Stimulated activated naive CD4-positive, alpha-beta T cell treated with Interleukin-2 at 50 U/mL for 16 hours (primary cell): ENCODE results near the gene PARVB.

ENCODE experiments used
- DNase-seq: peaks from one replicate; lab custom pipeline; 2025; lab: John Stamatoyannopoulos, UW

PARVB gene

DNA sequence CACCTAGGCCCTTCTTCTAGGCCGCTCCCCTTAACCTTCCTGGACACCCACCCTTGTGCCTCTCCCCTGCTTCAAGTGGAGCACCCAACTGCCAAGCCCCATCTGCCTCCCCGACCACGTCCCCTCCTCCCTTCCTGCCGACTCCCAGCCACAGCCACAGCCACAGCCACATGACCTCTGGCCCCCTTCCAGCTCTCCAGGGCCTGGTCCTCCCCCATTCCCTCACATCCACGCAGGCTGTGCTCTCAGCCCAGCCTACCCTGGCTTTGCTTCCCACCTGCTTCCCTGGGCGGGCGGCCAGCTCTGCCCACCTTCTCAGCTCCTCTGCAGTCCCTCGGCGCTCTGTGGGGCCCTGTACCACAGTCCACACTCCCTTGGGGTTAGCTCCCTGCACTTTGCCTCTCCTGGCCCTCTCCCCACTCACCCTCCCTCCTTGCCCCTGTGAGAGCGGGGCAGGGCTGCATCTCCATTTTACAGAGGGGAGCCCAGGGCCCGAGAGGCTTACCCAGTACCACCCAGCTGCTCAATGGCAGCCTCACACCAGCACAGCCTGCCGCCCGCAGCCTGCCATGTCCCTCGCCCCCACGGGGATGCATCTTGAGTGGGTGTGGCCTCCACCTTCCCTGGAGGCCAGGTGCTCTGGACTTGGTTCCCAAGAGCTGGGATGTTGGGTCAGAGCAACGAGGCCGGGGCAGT is 176.9 kb downstream of the PARVB start:
- no peak for DNase-seq

DNA sequence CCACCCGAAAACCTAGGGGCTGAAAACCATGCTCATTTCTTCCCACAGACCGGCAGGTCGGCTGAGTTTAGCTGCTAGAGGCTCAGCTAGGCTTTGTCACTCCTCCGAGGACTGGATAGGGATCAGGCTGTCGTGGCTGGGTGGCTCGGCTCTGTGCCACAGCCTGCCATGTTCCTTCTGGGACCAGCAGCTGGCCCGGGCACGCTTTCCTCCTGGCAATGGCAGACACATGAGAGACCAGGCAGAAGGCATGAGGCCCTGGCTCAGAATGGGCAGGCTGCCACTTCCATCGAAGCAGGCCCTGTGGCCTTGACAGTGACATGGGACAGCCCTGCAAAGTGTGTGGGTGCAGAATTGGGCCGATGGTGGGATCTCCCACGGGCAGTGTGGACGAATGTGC is 177.6 kb downstream of the PARVB start:
- no peak for DNase-seq

DNA sequence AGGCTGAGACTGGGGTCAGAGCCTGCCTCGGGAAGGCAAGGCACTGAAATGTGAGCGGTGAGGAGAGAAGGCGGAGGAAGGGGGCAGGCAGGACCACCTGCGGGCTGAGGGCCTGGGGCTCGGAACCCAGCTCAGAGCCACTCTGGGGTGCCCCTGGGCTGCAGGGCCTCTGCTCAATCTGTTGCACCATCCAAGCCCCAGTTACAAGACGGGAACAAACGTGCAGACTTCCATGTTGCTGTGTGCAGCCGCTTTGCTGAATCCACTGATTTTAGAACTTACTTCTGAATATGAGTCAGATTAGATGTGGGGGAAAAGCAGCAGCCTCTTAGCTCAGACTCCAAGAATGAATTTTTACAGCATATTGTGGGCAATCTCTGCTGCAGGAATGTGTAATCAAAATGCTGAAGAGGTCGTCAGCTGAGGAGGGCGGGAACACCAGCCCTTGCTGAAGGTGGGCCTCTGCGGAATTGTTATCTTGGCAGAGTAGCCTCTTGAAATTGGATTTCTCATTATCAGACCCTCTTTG is 178.2 kb downstream of the PARVB start:
- no peak for DNase-seq

DNA sequence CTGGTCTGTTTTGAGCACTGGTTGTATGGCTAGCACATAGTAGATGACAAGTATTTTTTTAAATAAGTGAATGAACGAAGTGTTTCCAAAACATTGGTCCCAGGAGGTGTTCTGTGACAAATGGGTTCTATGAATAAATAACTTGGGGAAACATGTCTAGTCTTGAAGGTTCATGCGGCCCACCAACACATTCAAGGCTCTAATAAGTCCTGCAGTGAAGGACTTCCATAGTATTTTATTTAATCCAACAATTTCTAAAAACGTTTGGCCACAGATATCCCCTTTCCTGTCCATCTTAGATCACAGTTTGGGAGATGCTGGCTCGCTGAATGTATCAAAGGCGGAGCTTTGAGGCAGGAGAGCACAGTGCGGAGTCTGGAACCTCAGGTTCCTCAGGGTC is 179.1 kb downstream of the PARVB start:
- DNase-seq: no peak

DNA sequence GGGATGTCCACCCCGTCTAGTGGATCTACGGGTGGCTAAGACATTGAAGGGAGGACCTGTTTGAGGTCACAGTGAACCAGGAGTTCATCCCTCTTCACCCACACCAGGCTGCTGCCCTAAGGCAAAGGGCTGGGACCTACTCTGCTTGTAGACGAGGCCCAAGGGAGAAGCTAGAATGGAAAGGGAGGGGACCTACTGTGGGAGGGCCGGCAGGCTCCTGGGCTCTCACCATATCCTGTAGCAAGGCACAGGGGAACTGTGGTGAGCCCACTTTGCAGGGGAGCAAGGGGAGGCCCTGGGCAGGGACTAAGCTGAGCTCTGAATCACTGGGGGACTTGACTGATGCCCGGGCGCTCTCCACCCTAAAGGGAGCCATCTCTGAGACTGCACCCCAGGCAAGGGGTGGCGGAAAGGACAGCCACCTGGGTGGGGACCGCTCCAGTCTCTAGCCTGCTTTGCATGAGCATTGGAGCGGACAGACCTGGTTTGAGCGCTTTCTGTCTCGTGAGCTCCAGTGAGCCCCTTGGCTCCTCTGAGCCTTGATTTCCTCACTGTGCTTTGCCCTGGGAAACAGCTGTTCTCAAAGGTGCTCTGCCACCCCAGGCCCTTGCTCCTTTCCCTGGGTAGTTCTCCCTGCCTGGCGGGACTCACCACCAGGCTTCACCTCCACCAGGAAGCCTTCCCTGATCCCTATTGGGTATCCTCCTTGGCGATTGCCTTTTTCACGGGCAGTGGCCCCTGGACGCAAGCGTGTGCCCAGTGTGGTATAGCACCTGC is 180.8 kb downstream of the PARVB start:
- no peak for DNase-seq

DNA sequence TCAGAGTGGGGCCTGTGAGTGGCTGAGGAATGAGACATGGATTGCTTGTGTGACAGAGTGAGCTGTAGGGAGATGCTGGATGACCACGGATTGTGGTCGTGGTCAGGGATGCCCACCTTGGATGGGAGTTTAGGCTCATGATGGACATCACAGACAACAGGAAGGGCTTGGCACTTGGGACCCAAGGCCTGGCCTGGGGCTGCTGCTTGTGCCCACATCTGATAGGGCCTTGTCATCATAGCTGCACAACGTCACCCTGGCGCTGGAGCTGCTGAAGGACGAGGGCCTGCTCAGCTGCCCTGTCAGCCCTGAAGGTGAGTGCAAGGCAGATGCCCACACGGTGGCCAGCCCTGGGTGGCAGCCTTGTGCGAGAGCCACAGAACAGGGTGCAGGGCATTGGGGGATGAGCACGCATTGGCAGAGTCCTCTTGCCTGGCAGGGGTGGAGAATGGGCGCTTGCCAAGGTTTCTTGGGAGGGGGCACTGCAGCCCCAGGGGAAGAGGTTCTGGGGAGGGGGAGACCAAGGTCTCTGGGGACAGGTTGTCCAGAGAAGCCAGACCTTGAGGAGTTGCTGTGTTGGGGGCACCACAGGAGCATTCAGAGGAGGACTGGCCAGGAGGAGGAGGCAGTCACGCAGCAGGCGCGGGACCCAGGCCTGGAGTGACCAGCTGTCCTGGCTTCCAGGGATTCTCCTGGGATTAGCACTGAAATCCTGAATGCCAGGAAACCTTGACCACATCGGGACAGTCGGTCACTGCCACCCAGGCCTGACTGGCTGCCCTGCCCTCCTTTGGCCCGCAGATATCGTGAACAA is 181.6 kb downstream of the PARVB start:
- DNase-seq: no peak

DNA sequence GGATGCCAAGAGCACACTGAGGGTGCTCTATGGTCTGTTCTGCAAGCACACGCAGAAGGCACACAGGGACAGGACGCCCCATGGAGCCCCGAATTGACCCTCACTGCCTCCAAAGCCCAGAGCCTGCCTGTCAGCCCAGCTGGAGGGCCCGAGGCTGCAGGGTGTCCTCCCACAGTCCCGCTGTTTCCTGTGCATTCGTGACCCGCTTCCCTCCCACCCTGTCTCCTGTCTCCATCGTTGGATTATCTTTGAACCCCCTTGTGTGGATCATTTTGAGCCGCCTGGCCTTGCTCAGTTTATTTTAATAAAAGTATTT is 182.2 kb downstream of the PARVB start:
- DNase-seq: no peak

DNA sequence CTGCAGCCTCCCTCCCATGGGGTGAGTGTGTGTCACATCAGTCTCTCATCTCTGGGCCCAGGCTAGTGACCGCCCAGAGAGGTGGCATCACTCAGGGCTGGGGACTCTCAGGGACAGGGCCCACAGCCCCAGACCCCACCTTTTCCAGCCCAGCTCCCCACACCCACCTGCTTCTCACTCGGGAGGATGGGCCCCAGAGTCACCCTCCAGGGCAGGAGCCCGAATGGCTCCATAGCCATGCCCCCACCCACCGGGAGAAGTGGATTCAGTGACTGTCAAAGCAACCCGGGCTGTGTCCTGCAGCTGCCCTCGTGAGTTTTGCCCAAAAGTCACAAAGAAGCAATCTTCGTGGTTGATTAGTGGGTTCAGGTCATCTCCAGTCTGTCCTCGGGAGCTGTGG is 182.6 kb downstream of the PARVB start:
- DNase-seq: no peak

DNA sequence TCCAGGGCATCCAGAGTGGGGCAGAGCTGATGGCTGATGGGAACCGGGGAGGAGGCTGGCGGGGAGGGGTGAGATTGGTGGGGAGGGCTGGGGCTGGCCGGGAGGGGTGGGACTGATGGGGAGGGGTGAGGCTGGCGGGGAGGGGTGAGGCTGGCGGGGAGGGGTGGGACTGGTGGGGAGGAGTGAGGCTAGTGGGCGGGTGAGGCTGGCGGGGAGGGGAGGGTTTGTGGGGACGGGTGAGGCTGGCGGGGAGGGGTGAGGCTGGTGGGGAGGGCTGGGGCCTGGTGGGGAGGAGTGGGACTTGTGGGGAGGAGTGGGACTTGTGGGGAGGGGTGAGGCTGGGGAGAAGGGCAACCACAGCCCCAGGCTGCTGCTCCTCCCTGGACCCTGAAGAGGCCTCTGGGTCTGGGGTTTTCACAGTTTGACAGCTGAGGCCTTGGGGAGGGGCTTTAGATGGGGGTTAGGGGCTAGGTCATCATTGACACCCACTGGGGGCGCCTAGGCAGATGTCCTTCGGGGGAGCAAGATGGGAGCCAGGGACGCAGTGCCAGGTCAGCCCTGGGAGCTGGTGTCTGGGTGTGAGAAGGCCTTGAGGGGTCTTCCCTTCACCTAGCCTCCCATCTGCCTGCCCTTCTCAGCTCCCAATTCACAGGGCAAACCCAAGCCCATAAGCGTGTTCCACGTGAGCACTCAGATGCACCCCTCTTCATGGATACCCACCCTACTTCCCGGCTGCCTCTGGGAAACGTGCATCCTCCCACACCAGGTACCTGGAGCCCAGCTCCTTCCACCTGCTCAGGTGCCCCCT is 183.3 kb downstream of the PARVB start:
- DNase-seq: no peak

DNA sequence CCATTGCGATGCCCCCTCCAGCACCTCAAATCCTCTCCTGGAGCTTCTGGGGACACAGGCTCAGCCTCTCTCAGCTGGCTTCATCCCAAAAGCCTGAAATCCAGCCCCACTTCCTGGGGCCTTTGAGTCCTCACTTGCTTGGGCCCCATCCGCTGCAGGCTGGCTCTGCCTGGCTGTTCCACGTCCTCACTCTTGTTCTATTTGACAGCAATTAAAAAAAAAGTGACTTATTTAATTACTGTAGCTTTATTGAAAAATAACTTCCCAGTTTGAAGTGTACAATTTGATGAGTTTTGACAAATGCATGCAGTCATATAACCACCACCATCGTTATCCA is 183.8 kb downstream of the PARVB start:
- no peak for DNase-seq

DNA sequence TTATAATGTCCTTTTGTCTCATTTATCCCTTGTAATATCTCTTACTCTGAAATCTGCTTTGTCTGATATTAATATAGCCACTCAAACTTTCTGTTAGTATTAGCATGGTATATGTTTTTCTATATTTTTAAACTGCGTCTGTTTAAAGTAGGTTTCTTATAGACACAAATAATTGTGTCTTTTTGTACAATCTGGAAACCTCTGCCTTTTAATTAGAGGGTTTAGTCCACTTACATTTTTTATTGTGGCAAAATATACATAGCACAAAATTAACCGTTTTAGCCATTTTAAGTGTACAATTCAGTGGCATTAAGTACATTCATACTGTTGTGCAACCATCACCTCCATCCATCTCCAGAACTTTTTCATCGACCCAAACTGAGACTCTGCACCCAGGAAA is 185.2 kb downstream of the PARVB start:
- no peak for DNase-seq

DNA sequence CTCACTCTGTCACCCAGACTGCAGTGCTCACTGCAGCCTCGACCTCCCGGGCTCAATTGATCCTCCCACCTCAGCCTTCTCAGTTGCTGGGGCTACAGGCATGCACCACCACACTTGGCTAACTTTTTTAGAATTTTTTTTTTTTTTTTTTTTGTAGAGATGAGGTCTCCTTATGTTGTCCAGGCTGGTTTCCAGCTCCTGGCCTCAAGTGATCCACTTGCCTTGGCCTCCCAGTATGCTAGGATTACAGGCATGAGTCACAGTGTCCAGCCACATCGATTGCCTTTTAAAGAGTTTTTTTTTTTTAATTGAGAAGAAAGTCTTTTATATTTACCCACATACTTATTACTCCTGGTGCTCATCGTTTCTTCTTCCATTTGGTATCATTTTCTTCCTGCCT is 186.6 kb downstream of the PARVB start:
- no peak for DNase-seq

DNA sequence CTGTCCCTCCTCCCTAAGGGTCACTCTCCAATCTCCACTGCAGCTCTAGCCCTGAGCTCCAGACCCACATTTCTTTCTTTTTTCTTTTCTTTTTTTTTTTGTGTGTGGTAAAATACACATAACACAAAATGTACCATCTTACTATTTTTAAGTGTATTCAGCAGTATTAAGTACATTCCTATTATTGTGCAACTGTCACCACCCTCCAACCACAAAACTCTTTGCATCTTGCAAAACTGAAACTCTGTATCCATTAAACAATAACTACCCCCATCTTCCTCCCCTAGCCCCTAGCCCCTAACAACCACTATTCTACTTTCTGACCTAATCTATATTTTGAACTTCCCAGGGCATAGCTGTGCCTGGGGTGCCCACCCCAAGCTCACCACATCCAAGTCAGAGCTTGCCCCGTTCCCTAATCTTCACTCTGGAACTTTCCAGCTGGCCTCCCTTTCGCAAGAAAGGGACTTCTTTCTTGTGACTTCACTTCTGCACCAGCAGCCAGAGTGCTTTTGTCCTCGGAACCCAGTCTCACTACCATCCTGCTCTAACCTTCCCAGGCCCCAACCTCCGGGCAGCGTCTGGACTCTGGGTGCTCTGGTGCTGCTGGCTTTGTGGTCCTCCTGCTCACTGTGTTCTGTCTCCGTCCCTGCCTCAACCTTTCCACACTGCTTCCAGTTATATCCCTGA is 187.3 kb downstream of the PARVB start:
- DNase-seq: no peak

DNA sequence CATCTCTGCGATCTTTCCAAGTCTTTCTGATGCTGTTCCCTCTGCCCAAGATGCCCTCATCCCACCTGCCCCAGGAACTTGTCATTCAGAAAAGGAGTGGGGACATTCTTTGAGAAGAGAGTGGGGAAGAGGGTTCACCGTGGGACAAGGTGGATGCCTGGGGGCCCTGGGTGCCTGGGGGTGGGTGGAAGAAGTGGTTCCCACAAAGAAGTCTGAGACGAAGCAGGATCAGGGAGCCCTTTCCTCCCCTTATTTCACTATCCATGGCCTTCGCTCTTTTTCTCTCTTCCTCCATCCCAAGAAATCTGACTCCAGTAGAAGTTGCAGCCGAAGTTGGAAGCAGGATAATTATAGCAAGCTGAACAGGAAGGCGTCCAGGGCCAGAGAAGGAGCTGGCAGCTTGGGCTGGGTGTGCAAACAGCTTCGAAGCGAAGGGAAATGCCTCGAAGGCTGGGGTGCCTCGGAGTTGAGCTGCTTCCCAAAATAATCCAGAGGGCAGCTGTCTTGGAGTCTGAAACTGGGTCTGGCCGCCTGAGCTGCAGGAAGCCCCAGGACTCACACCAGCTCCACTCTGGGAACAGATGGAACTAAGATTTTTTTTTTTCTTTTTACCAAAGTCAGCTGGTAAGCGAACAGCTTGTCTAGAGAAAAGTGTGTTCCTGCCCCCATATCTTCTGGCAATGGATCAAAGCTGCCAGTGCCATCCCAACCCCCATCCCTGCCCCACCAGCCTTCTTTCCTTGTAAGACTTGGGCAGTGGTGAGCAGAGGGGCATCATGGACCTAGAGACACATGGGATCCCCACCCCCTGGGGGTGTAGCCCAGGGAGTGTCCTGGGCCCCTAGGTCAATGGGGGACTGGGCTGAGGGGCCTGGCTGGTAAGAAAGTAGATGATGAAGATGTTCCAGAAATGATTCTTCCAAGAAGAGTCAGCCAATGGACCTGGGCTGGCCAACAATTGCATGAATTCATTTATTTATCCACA is 188.1 kb downstream of the PARVB start:
- DNase-seq: no peak

DNA sequence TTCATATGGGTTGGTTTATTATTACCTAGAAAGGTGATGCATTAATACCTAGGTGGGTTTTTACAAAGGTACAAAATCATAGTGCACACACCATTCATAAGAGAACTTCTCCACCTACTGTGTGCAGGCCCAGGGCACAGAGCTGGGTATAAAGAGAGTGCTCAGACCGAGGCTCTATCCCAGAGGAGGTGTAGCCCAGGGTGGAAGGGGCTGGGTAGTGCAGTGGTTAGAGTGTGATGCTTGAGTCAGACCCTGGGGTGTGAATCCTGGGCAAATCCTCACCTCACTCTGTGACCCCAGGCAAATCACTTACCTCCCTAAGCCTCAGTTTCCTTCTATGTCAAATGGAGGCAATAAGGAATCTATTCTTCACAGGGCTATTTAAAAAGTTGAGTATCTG is 188.8 kb downstream of the PARVB start:
- no peak for DNase-seq

DNA sequence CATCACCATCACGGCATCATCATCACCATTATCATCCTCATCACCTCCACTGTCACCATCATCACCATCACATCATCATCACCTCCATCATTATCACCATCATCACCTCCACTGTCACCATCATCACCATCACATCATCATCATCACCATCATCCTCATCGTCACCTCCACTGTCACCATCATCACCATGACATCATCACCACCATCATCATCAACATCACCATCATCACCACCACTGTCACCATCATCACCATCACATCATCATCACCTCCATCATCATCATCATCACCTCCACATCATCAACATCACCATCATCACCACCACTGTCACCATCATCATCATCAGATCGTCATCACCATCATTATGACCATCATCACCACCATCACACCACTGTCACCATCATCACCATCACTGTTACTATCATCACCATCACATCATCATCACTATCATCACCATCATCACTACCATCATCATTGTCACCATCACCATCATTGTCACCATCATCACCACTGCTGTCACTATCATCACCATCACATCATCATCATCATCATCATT is 189.5 kb downstream of the PARVB start:
- DNase-seq: no peak

DNA sequence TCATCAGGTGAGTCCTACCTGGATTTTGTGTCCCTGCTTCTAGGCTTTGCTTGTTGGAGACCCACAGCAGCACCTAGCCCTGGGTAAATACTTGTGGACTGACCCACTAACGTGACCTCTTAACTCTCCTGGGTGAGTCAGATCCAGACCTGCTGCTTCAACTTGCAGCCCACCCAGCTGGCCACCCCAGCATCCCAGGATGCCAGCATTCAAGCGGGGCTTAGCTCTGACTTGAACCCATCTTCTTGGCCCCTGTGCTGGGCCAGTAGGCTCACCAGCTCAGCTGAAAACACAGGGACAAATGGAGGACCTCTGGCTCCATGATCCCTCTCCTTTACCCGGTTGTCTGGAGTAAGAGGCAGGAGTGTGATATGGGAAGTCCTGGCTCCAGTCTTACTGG is 190.1 kb downstream of the PARVB start:
- no peak for DNase-seq

DNA sequence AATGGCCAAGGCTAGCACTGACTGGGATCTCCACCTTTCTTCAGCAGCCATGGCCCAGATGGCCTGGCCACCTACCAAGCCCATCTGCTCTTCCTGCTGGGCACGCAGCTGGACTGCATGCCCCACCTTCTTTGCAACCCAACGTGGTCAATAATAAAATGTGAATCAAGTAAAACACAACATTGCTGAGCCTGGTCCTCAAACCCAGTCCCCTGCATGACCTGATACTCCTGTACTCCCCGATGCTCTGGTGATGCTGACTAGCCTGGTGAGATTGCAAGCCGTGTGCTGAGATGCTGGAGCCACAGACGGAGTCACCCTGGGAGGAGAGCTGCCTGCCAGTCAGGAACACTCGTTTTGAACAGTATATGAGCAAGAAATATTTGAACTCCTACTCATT is 190.7 kb downstream of the PARVB start:
- no peak for DNase-seq

DNA sequence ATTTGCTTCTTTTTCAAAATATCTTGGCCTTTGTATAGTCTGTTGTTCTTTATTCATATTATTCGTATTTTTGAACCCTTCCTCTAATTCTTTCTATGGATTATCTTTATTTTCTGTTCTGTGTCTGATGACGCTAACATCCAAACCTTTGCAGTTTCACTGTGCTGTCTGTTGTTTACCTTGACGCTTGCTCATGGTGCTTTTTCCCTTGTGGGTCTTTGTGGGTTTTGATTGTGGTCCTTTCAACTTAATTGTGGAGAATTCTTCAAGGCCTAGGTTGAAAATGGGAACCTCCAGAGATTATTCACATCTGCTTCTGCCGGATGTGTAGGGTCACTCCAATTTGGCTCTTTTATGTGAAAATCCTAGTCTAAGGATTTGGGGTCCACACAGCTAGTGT is 191.2 kb downstream of the PARVB start:
- no peak for DNase-seq

DNA sequence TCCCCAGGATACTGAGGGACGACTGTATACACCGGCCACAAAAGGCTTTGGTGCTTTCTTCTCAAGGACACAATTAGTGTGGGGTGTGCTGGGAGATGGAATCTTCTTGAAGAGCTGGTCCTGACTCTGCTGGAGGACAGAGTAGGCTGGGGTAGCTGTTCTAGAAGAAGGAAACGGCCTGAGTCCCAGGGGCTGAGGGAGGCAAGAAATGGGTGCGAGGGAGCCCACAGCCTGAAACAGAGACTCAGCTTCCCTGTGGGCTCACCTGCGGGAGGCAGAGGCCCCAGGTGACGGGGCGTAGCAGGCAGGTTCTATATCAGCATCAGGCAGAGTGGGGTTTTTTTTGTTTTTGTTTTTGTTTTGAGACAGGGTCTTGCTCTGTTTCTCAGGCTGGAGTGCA is 193.2 kb downstream of the PARVB start:
- DNase-seq: no peak
